Activated CD8-positive, alpha-beta T cell treated with anti-CD3 and anti-CD28 coated beads for 36 hours (primary cell): Measurements from ENCODE around the gene FXYD1. TPM values are rescaled to one million over a fixed set of nuclear protein-coding genes. Genes with fewer than 3 reads are reported as not detected.
"Not testable (repeated sequence)": the region's sequence is repeated elsewhere in the genome, so short reads cannot be mapped to it uniquely, and the experiment has no call there.

Source experiments
- ATAC-seq: fragments of 200-7000 bp; cut with Tn5 transposase; one replicate; pipeline ENCODE4 v1.10.0; 2021; ENCODE audit warnings: mild to moderate bottlenecking, moderate library complexity
- CTCF ChIA-PET: fragments of 350-600 bp; sonication (Branson Sonifier 250); formaldehyde crosslinking; loops from one replicate; lab custom pipeline; 2021; ENCODE audit warnings: antibody characterized with exemption; lab: Charles Lee
- POLR2A ChIA-PET: fragments of 350-600 bp; sonication (Branson Sonifier 250); formaldehyde crosslinking; loops from one replicate; lab custom pipeline; 2021; ENCODE audit warnings: antibody characterized with exemption; lab: Charles Lee
- DNase-seq: peaks from one replicate; pipeline ENCODE4 v3.0.0-alpha.2; 2020
- H3K27ac Mint-ChIP-seq: one replicate; pipeline ENCODE4 v1.8.0; 2021; ENCODE audit warnings: mild to moderate bottlenecking, mixed read lengths
- H3K27me3 Mint-ChIP-seq: one replicate; pipeline ENCODE4 v1.8.0; 2021; ENCODE audit warnings: mixed read lengths
- H3K36me3 Mint-ChIP-seq: one replicate; pipeline ENCODE4 v1.8.0; 2021; ENCODE audit warnings: low read depth, mixed read lengths
- H3K4me1 Mint-ChIP-seq: one replicate; pipeline ENCODE4 v1.8.0; 2021; ENCODE audit warnings: low read depth, mixed read lengths
- H3K4me3 Mint-ChIP-seq: one replicate; pipeline ENCODE4 v1.8.0; 2021; ENCODE audit warnings: mild to moderate bottlenecking, moderate library complexity, mixed read lengths
- H3K9me3 Mint-ChIP-seq: one replicate; pipeline ENCODE4 v1.8.0; 2021; ENCODE audit warnings: mixed read lengths
- CTCF ChIP-seq: fragments of 200-600 bp; IDR thresholded peaks from one replicate; pipeline ENCODE4 v1.8.0; 2022; ENCODE audit warnings: antibody characterized with exemption, mild to moderate bottlenecking
- intact Hi-C: fragments of 100-400 bp; cut with micrococcal nuclease; formaldehyde crosslinking; loops from one replicate; pipeline ENCODE4 v1.10.0; 2022
- total RNA-seq, 2 experiments: library from RNA; stranded (reverse); gene quantifications; one replicate each; pipeline ENCODE4 v1.2.3, GENCODE V29; 2021

The FXYD1 gene
- total RNA-seq, 2 experiments from 2014 or later = 1.9 TPM; not detected in 1

GRCh38 chr19:35127871-35128270 is 10.8 kb upstream of the FXYD1 start:
- H3K27ac Mint-ChIP-seq = no peak overlapping the region
- TF ChIP-seq CTCF = no peak
- DNase-seq (no peak), ATAC-seq (no peak)
- H3K9me3 Mint-ChIP-seq = no peaks in the 10 kb centered on the region
- CTCF ChIA-PET = interaction anchor here (0.6 to 1.4 kb wide), 5 partner anchors 8 to 61 kb away, joined by 3 to 7 read pairs (median 4); partner anchors contain the start of genes FXYD5 and LGI4
- POLR2A ChIA-PET = no interaction called here
- peaks cover 10% of the 10 kb centered on the region for H3K4me1 Mint-ChIP-seq
- intact Hi-C loops = no loop called here
- H3K36me3 Mint-ChIP-seq = no peaks in the 10 kb centered on the region
- no peak overlapping the region for H3K4me3 Mint-ChIP-seq
- no peaks in the 10 kb centered on the region for H3K27me3 Mint-ChIP-seq

GRCh38 chr19:35128398-35129057 is 10.1 kb upstream of the FXYD1 start:
- H3K4me3 Mint-ChIP-seq = no peak overlapping the region
- CTCF ChIA-PET = interaction anchor here (1.3 kb wide), 1 partner anchor 14 kb away, joined by 4 read pairs; no protein-coding TSS in a partner anchor
- ATAC-seq = no peak

GRCh38 chr19:35129724-35130274 is 8.8 kb upstream of the FXYD1 start:
- H3K9me3 Mint-ChIP-seq, H3K4me1 Mint-ChIP-seq, ATAC-seq, H3K27ac Mint-ChIP-seq, H3K36me3 Mint-ChIP-seq, DNase-seq, POLR2A ChIA-PET, intact Hi-C loops, H3K27me3 Mint-ChIP-seq, CTCF ChIA-PET, H3K4me3 Mint-ChIP-seq: not testable (repeated sequence)

More at GRCh38 chr19:35128398-35129057, 10.1 kb upstream of the FXYD1 start:
- Mint-ChIP-seq H3K9me3 (no peaks in the 10 kb centered on the region), H3K4me1 (peaks cover 10% of the 10 kb centered on the region), H3K27me3 (no peaks in the 10 kb centered on the region), H3K36me3 (no peaks in the 10 kb centered on the region), H3K27ac (no peak overlapping the region)
- TF ChIP-seq CTCF = no peak
- no peak for DNase-seq
- intact Hi-C loops = no loop called here
- POLR2A ChIA-PET = no interaction called here

GRCh38 chr19:35130761-35131720 is 7.6 kb upstream of the FXYD1 start:
- H3K9me3 Mint-ChIP-seq = no peaks in the 10 kb centered on the region
- no peak overlapping the region for H3K4me3 Mint-ChIP-seq
- no peaks in the 10 kb centered on the region for H3K36me3 Mint-ChIP-seq
- H3K27me3 Mint-ChIP-seq = no peaks in the 10 kb centered on the region
- TF ChIP-seq CTCF = no peak
- no peak overlapping the region for H3K27ac Mint-ChIP-seq
- H3K4me1 Mint-ChIP-seq = peaks cover 4% of the 10 kb centered on the region
- ATAC-seq = no peak
- ChIA-PET POLR2A (no interaction called here), CTCF (no interaction called here)
- no peak for DNase-seq
- intact Hi-C loops = no loop called here

DNA sequence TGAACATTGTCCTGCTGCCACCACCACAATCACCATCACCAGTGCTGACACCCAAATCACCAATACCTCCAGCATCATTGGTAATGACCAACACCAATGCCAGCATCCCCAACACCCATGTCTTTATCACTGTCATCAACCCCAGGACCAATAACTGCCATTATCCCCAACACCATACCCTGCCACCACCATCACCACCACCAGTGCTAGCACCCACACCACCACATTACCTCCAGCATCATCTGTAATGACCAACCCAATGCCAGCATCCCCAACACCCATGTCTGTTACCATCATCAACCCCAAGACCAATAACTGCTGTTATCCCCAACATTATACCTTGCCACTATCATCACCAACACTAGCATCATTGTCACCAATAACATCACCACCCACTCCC is 6.4 kb upstream of the FXYD1 start:
- intact Hi-C loops = no loop called here
- H3K9me3 Mint-ChIP-seq = no peaks in the 10 kb centered on the region
- no peaks in the 10 kb centered on the region for H3K27me3 Mint-ChIP-seq
- H3K36me3 Mint-ChIP-seq = no peaks in the 10 kb centered on the region
- no peak for ATAC-seq
- DNase-seq = no peak
- TF ChIP-seq CTCF = no peak
- ChIA-PET POLR2A (no interaction called here), CTCF (no interaction called here)
- no peak overlapping the region for H3K27ac Mint-ChIP-seq
- H3K4me1 Mint-ChIP-seq = peaks cover 4% of the 10 kb centered on the region
- no peak overlapping the region for H3K4me3 Mint-ChIP-seq
